Activated naive CD4-positive, alpha-beta T cell treated with anti-CD3 and anti-CD28 coated beads, Interleukin-2, amount 50 U/mL, for 16 hours (primary cell): Measurements from ENCODE around the gene OR4E1.
"Not testable (repeated sequence)": the region's sequence is repeated elsewhere in the genome, so short reads cannot be mapped to it uniquely, and the experiment has no call there.

Source experiments
- DNase-seq: peaks from one replicate; pipeline ENCODE4 v3.0.0-alpha.2; 2020

The OR4E1 gene, protein sequence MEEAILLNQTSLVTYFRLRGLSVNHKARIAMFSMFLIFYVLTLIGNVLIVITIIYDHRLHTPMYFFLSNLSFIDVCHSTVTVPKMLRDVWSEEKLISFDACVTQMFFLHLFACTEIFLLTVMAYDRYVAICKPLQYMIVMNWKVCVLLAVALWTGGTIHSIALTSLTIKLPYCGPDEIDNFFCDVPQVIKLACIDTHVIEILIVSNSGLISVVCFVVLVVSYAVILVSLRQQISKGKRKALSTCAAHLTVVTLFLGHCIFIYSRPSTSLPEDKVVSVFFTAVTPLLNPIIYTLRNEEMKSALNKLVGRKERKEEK

DNA sequence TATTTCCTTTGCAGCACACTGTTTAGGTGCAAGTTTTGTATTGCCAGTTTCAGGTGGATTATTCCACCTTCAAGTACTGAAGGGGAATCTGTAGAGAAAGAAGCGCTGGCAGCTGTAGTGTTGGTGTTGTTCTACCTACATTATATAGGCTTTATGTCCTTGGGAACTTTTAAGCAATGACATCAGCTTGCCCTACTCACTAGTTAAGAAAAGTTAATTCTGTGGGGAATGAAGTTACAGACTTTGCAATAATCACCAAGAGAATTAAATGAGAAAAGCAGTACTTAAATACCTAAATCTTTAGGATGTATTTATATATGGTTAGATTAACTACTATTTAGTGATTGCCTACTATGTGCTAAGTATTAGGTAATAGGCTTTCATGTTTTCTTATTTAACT, at the start of gene OR4E1:
TSS of gene OR4E1 (minus strand) at position 101 of the 400 bp plus-strand sequence. CDS start 2,883 bp downstream, outside the sequence.
- DNase-seq, result no peak

- DNase-seq, result no peak
These were observed 47.9 kb upstream of the OR4E1 start for GRCh38 chr14:21721504-21721903.

DNA sequence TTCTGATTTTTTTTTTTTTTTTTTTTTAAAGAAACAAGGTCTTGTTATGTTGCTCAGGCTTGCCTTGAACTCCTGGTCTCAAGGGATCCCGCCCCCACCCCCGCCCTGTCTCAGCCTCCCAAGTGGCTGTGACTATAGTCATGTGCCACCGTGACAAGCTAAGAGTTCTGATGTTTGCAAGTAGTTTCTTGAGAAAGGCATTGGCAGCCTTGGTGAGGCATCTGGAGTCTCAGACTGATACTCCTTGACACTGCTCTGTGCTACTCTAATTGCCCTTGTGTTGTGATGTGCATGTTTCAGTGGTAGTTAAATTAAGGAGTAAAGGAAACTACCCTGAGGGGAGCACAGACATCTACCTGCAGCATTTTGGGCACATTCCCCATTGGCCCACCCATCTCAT, 46.2 kb upstream of the OR4E1 start:
- no peak for DNase-seq

DNA sequence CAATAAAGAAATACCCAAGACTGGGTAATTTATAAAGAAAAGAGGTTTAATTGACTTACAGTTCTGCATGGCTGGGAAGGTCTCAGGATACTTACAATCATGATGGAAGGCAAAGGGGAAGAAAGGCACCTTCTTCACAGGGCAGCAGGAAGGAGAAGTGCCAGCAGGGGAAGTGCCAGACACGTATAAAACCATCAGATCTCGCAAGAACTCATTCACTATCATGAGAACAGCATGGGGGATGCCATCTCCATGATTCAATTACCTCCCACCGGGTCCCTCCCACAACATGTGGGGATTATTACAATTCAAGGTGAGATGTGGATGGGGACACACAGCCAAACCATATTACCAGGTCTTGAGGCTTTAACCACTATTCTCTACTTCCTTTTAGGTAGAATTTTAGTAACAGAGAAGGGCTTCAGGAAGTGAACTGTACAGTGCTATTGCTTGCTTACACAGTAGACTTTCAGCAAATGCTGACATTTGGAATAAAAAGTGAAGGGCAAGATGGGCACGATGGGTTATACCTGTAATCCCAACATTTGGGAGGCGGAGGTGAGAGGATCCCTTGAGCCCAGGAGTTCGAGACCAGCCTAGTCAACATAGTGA, 40.8 kb upstream of the OR4E1 start:
- no peak for DNase-seq

DNA sequence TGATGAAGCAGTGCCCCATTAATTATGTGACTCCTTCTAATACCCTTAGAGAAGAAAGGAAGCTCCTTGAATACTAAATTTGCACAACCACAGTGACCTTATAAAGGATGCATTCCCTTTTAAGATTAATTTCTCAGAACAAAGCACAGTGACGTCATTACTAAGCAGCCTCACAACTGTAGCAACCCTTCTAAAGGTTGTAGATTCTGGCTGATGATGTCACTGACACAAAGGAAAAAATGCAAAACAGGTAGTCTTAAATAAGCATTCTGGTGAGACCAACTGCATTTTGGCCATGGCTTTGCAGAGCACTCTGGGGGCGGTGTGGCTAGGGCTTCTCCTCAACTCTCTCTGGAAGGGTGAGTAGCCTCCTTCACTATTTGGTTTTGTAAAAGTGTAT, 38.4 kb upstream of the OR4E1 start:
- no peak for DNase-seq

GRCh38 chr14:21711360-21711961, 37.8 kb upstream of the OR4E1 start:
- peak; percentile 15 for DNase-seq

DNA sequence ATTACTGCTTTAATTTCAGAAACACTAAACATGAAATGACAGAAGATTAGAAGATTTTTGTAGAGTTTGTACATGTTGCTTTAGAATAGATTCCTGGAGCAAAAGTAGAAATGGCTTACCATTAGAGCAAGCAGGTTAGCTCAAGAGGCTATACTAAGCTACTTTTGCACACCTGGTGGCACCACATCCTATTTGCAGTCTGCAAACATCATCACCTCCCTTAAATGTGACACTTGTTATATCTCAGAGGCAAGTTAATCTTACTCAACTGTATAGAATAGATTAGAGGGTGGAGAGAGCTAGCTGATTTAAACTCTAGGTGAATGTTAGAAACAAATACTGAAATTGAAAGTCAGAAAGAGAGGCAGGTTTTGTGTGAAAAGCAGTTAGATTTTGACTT, 30.7 kb upstream of the OR4E1 start:
- no peak for DNase-seq

- DNase-seq, result no peak
These were observed 30.0 kb upstream of the OR4E1 start for GRCh38 chr14:21703357-21704326.

GRCh38 chr14:21702316-21702715, 28.7 kb upstream of the OR4E1 start:
- no peak for DNase-seq

DNA sequence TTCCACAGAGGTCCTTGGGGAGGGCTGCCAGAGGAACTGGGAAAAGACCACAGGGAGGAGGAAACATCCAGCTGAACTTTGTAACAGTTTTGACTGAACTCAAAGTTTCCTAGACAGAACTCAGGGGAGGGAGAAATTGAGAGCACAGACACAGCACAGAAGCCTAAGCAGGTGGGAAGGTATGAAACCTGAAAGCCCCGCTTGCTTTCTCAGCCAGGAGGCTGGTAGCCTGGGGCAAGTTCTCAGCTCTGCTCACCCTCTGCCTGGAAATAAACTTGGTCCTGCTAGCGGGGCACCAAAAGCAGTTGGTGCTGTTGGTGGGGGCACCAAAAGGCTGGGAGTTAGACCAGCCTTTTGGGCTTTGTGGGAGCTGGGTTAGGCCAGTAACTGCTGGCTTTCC, 25.9 kb upstream of the OR4E1 start:
- no peak for DNase-seq

DNA sequence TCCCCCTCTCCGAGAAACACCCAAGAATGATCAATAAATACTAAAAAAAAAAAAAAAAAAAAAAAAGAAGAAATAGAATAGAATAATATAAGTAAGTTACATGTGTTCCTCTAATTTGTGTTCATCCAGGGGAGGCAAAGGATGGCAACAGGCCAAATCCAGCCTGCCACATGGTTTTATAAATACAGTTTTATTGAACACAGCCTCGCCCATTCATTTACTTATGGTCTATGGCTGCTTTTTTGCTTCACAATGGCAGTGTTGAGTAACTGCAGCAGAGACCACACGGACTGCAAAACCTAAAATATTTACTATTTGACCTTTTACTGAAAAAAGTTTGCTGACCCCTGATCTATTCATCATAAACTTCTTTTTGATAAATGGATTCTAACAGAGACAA, 24.9 kb upstream of the OR4E1 start:
- not testable (repeated sequence) for DNase-seq

GRCh38 chr14:21697662-21698061, 24.0 kb upstream of the OR4E1 start:
- DNase-seq, result not testable (repeated sequence)

DNA sequence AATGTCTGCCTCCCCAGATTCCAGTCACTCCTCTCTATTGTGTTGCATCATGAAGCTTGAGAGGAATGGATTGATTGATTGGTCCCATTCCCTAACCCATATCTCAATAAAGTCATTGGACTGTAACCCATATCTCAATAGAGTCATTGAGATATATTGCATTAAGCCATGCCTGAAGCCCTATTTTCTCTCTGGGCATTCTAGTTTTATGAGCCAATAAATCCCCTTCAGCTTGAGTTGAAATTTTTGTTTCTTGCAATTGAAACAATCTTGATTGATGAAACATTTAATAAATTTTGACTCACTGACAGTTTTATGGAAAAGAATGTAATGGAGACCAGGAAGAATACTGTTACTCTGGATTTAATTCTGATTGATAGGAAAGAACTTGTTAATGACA, 20.8 kb upstream of the OR4E1 start:
- no peak for DNase-seq

GRCh38 chr14:21686468-21686867, 12.8 kb upstream of the OR4E1 start:
- DNase-seq, result no peak

DNA sequence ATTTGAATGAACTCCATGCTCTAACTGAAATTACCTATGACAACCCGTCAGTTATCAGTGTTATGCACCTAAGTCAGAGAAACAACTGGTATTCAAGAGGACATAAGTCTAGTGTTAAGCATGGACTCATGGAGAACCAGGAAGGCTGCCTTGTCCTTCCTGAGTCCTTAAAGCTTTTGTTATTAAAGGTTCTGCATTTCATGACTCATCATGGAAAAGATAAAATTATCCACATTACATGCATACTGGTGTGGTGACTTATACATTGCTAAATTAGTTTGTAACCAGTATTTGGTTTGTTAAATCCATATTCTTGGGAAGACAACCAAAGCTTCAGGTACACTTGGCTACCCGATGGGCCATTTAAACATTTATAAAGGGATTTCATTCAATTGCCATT, 6.5 kb upstream of the OR4E1 start:
- DNase-seq, result no peak

DNA sequence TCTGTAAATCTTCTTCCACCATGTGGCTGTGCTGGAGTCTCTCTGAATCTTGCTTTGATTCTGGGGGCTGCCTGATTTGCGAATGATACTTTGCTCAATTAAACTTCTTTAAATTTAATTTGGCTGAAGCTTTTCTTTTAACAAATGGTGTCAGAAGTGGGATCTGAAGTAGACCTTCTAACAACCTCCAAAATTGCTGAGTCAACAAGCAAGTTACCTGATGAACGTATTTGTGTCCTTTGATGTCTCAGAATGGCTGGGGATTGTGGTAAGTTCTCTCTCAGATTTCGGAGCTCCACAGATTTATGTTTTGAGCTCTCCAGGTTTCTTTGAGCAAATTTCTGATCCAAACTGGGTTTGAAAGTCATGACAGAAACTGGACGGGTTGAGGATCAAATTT, 1.9 kb upstream of the OR4E1 start:
- DNase-seq, result no peak

DNA sequence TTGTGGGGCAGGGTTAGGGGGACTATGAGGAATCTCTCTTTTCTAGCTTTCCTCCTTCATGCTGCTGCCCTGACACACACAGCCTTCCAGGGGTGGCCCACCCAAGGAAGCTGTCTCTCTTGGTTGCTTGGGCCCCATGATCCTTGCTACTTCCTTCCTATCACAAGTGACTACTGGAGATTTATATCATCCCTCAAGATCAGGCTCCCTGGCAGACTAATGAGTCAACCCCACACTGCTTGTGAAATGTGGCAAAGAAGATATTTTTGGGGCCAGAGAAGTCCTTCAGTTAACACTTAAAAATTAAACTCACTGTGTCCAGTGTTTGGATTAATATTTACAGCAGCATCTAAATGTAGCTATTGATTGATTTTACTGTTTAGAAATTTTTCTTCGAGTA, 1.5 kb downstream of the OR4E1 start:
- DNase-seq, result no peak

DNA sequence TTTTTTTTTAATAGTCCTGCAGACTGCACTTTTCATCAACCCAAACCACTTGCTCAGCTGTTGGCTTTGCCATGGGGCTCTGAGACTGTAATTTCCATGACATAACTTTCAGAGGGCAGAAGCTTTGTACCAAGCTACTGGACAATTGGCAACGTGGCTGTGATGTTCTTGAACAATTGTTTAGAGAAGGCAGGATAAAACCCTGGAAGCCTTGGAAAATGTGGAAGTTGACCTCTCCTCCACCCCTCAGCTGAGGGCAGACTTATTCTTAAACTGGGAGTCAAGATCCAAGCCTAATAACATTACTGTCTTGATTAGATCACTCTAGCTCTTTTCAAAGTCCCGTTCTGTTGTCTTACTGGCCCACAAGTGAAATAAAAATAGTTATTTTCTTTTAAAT, 2.2 kb downstream of the OR4E1 start:
- no peak for DNase-seq

GRCh38 chr14:21669284-21669683, 4.3 kb downstream of the OR4E1 start:
- no peak for DNase-seq

- no peak for DNase-seq
These were observed 5.2 kb downstream of the OR4E1 start for GRCh38 chr14:21668377-21668776.

DNA sequence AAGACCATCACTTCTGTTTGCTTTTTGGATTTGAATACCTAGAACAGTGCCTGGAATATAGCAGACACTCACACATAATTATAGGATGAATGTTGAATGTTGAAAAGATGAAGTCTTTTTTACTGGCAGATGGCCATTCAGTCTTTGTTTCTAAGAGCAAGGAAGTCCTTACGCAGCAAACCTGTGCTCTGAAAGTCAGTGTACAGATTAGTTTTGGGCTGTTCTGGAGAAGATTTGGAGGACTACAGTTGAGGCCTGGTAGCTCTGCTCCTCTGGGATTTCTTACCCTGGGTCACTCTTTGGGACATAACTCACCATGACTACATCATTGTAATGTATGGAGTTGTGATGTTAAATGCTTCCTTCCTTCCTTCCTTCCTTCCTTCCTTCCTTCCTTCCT, 16.6 kb downstream of the OR4E1 start:
- DNase-seq, result no peak

DNA sequence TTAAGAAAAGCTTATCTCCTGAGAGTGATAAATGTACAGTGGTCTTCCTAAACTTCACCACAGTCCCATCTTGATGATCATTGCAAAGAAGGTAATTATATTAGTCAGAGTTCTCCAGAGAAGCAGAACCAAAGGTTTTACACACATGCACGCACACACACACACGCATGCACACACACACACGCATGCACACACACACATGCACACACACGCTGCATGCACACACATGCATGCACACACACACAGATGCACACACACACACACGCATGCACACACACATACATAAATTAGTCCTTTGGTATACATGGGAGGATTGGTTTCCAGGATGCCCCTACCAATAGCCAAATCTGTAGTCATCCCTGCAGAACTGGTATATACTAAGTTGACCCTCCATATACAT, 19.4 kb downstream of the OR4E1 start:
- no peak for DNase-seq

DNA sequence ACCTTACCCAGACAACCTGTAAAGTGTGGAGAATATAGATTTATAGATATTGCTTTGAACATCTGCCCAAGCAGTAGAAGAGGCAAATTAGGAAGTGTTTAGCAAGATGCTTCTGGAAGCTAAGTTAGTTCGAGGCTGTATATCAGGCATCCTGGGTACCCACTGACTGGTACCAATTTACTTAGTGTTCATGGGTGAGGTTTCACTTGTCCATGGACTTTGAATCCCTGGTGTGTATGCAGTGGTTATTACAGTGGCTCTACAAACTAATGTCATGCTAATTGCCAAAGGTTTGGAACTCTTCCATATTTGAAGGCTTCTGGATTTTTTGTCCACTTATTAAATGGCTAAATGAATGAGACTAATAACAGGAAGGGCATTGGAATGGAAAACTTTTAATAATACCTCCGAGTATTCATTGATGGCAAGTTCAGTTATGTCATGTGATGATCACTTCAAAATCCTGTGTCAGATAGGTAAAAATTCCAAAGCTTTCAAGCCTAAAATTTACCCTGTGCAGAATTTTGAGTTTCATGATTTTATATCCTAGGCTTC, 20.2 kb downstream of the OR4E1 start, which contains the start of gene OR4E2:
TSS of gene OR4E2 (plus strand) at position 505 of the 555 bp plus-strand sequence. CDS start 11,248 bp downstream, outside the sequence.
- DNase-seq, result no peak
